ENCODE measurements around the gene MAST2. TPM values are rescaled to one million over a fixed set of nuclear protein-coding genes. Genes with fewer than 3 reads are reported as not detected.

MAST2 gene
- total and polyA plus RNA-seq, 9 of the 15 experiments (the other 6 are each of a cell fraction or from before 2014, with no cell fraction given): 0.73 to 32.0 (median 17.8) TPM

DNA sequence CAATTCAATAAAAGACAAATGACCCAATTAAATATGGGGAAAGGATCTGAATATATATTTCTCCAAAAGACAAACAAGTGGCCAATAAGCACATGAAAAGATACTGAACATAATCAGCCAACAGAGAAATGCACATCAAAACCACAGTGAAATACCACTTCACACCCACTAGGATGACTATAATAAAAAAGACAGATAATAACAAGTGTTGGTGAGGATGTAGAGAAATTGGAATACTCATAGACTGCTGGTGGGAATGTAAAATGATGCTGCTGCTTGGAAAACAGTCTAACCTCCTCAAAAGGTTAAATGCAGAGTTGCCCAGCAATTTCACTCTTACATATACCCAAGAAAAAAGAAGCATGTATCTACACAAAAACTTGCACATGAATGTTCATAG lies 280.2 kb downstream of the MAST2 start:
- Histone ChIP-seq H3K4me2 (ENCODE audit: insufficient read depth, low read length) (no peak overlapping the region), H3K9me3 (replicated peaks; ENCODE audit: control insufficient read depth, insufficient read depth, low read depth, low read length) (no peaks in the 10 kb centered on the region), H2AFZ (ENCODE audit: low read depth, low read length) (no peak overlapping the region), H3K9me1 (ENCODE audit: control insufficient read depth, insufficient read depth, low read length) (no peaks in the 10 kb centered on the region), H3K4me1 (replicated peaks in 1 of 2; ENCODE audit: control insufficient read depth in 2 of 2, insufficient read depth in 2 of 2, low read length in 2 of 2) (no peaks in the 10 kb centered on the region), H4K20me1 (replicated peaks; ENCODE audit: control insufficient read depth, insufficient read depth, low read length) (no peaks in the 10 kb centered on the region), H3K4me3 (no peak overlapping the region), H3K27ac (ENCODE audit: extremely low read depth, low read depth, low read length) (no peak overlapping the region), H3K36me3 (ENCODE audit: control insufficient read depth, insufficient read depth, low read length) (no peaks in the 10 kb centered on the region), H3K9ac (ENCODE audit: insufficient read depth in 1 of 2, low read depth in 2 of 2, low read length in 2 of 2) (no peak overlapping the region), H3K79me2 (ENCODE audit: control insufficient read depth, insufficient read depth, low read length) (no peaks in the 10 kb centered on the region), H3K27me3 (ENCODE audit: control insufficient read depth in 2 of 2, insufficient read depth in 2 of 2, low read length in 2 of 2) (no peaks in the 10 kb centered on the region)
- ATAC-seq (no peak), DNase-seq (ENCODE audit: extremely low read depth in 1 of 4, low spot score in 3 of 4) (no peak), FAIRE-seq (no peak)
- ChIA-PET POLR2A (no interaction called here), CTCF (ENCODE audit: low intra/inter-chr PET ratio) (no interaction called here)
- intact Hi-C loops (cut with micrococcal nuclease): no loop called here
- no TSS peak for BruUV-seq (replicated peaks)
- TF ChIP-seq RBM25 (IDR thresholded peaks at IDR 0.05; ENCODE audit: low read depth, low read length, severe bottlenecking) (peak; percentile 31), CBFA2T2 (conservative IDR thresholded peaks at IDR 0.05) (no peak)
- in situ Hi-C loops (cut with MboI): no loop called here

DNA sequence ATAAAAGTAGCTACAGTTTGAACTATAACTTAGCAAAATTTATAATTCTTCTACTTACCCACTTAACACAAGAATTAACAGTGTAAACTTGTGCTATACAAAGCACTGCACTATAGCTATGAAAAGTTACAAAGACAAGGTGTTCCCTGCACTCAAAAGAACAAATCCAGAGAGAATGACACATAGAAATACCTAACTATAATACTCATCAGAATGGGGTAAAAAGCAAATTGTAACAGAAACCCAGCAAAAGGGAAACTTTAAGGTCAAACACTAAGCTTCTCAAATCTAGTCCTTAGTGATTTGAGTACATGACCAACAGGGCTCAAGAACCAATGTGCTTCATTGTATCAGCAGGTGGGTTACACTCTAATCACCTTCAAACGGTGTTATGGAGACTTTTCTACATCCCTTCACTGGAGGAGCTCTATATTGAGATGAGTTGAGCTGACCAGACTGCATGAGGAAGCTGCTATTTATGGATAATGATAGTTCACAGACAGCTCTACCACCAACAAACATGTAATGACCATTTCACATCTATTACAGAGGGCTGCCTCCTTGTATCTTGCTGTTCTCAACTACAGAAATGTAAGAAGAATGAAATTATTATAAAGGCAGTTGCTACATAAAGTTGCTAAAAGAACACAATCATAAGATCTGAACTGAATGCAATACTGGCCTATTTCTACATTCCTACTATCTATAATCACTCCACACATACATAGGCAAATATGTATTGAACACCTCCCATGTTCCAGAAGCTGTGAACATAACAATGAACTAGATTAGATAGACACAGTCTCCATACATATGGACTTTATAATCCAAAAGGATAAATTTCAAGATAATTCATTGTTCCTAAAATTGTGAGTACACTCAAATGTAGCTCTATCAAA lies 281.4 kb downstream of the MAST2 start:
- ATAC-seq (0 out of 3 replicates have a peak, but pooled peaks have one; percentile 39), DNase-seq (ENCODE audit: extremely low read depth in 1 of 4, low spot score in 3 of 4) (no peak), FAIRE-seq (no peak)
- Histone ChIP-seq H3K9ac (ENCODE audit: insufficient read depth in 1 of 2, low read depth in 2 of 2, low read length in 2 of 2) (no peak overlapping the region), H2AFZ (ENCODE audit: low read depth, low read length) (no peak overlapping the region), H3K4me1 (replicated peaks in 1 of 2; ENCODE audit: control insufficient read depth in 2 of 2, insufficient read depth in 2 of 2, low read length in 2 of 2) (no peaks in the 10 kb centered on the region), H3K27ac (ENCODE audit: extremely low read depth, low read depth, low read length) (no peak overlapping the region), H3K36me3 (ENCODE audit: control insufficient read depth, insufficient read depth, low read length) (no peaks in the 10 kb centered on the region), H3K79me2 (ENCODE audit: control insufficient read depth, insufficient read depth, low read length) (no peaks in the 10 kb centered on the region), H3K9me1 (ENCODE audit: control insufficient read depth, insufficient read depth, low read length) (no peaks in the 10 kb centered on the region), H3K27me3 (ENCODE audit: control insufficient read depth in 2 of 2, insufficient read depth in 2 of 2, low read length in 2 of 2) (no peaks in the 10 kb centered on the region), H3K9me3 (replicated peaks; ENCODE audit: control insufficient read depth, insufficient read depth, low read depth, low read length) (no peaks in the 10 kb centered on the region), H4K20me1 (replicated peaks; ENCODE audit: control insufficient read depth, insufficient read depth, low read length) (no peaks in the 10 kb centered on the region), H3K4me3 (no peak overlapping the region), H3K4me2 (ENCODE audit: insufficient read depth, low read length) (no peak overlapping the region)
- intact Hi-C loops (cut with micrococcal nuclease) (no loop called here), in situ Hi-C loops (cut with MboI) (no loop called here)
- WGBS (ENCODE audit: insufficient coverage, low coverage, missing lambda C conversion rate): 5% methylated on average over 1 of the region's 1 CpG
- no TSS peak for BruUV-seq (replicated peaks)
- ChIA-PET POLR2A (interaction anchor here (0.5 to 2.1 kb wide), 7 partner anchors 9 to 643 kb away, joined by 3 to 9 read pairs (median 4); partner anchors contain the start of gene PIK3R3), CTCF (ENCODE audit: low intra/inter-chr PET ratio) (no interaction called here)
- TF ChIP-seq, protein P1, sequence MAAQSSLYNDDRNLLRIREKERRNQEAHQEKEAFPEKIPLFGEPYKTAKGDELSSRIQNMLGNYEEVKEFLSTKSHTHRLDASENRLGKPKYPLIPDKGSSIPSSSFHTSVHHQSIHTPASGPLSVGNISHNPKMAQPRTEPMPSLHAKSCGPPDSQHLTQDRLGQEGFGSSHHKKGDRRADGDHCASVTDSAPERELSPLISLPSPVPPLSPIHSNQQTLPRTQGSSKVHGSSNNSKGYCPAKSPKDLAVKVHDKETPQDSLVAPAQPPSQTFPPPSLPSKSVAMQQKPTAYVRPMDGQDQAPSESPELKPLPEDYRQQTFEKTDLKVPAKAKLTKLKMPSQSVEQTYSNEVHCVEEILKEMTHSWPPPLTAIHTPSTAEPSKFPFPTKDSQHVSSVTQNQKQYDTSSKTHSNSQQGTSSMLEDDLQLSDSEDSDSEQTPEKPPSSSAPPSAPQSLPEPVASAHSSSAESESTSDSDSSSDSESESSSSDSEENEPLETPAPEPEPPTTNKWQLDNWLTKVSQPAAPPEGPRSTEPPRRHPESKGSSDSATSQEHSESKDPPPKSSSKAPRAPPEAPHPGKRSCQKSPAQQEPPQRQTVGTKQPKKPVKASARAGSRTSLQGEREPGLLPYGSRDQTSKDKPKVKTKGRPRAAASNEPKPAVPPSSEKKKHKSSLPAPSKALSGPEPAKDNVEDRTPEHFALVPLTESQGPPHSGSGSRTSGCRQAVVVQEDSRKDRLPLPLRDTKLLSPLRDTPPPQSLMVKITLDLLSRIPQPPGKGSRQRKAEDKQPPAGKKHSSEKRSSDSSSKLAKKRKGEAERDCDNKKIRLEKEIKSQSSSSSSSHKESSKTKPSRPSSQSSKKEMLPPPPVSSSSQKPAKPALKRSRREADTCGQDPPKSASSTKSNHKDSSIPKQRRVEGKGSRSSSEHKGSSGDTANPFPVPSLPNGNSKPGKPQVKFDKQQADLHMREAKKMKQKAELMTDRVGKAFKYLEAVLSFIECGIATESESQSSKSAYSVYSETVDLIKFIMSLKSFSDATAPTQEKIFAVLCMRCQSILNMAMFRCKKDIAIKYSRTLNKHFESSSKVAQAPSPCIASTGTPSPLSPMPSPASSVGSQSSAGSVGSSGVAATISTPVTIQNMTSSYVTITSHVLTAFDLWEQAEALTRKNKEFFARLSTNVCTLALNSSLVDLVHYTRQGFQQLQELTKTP (IDR thresholded peaks at IDR 0.05; ENCODE audit: low read depth in 1 of 2, partially characterized antibody in 2 of 2): no peak
- no peak for TF ChIP-seq SNIP1 (IDR thresholded peaks at IDR 0.05; ENCODE audit: low read depth)
- no peak for TF ChIP-seq HDAC6 (IDR thresholded peaks at IDR 0.05; ENCODE audit: low read depth, low read length)
- TF ChIP-seq MXI1 (IDR thresholded peaks at IDR 0.05; ENCODE audit: low read depth, low read length): no peak
- no peak for TF ChIP-seq MYC (IDR thresholded peaks at IDR 0.05; ENCODE audit: low read depth, low read length)
- TF ChIP-seq MYC (CRISPR knock-in tag; IDR thresholded peaks at IDR 0.05; ENCODE audit: borderline replicate concordance, low read depth): no peak
- TF ChIP-seq DPF2 (IDR thresholded peaks at IDR 0.05): no peak
- no peak for TF ChIP-seq ZNF347 (CRISPR knock-in tag; IDR thresholded peaks at IDR 0.05; ENCODE audit: low read depth)
- TF ChIP-seq ZNF431 (CRISPR knock-in tag; IDR thresholded peaks at IDR 0.05): no peak
- TF ChIP-seq TEAD2 (tag; IDR thresholded peaks at IDR 0.05): no peak
